ENCODE results near the gene MRGPRX1.
"Not testable (repeated sequence)": the region's sequence is repeated elsewhere in the genome, so short reads cannot be mapped to it uniquely, and the experiment has no call there.

The MRGPRX1 gene

GRCh38 chr11:18939314-18939713, at the start of gene MRGPRX1:
Gene MRGPRX1, minus strand, starts transcription at chr11:18939414. Its CDS starts 4,630 bp downstream, at chr11:18934784.
- DNase-seq, result no peak

GRCh38 chr11:18987454-18988231, 48.4 kb upstream of the MRGPRX1 start:
- no peak for DNase-seq

- DNase-seq, result no peak
Measured at GRCh38 chr11:18986744-18987143, 47.5 kb upstream of the MRGPRX1 start.

- no peak for DNase-seq
Measured at GRCh38 chr11:18981897-18982296, 42.7 kb upstream of the MRGPRX1 start.

GRCh38 chr11:18974192-18974591, 35.0 kb upstream of the MRGPRX1 start:
- DNase-seq, result no peak

- DNase-seq, result no peak
Measured at GRCh38 chr11:18972336-18972735, 33.1 kb upstream of the MRGPRX1 start.

GRCh38 chr11:18969720-18970119, 30.5 kb upstream of the MRGPRX1 start:
- DNase-seq, result no peak

GRCh38 chr11:18958221-18958910, 19.2 kb upstream of the MRGPRX1 start:
- DNase-seq, result no peak

- DNase-seq, result no peak
Measured at GRCh38 chr11:18956630-18957029, 17.4 kb upstream of the MRGPRX1 start.

- no peak for DNase-seq
Measured at GRCh38 chr11:18936002-18936673, 3.1 kb downstream of the MRGPRX1 start.

- no peak for DNase-seq
Measured at GRCh38 chr11:18934195-18934814, 4.9 kb downstream of the MRGPRX1 start.

GRCh38 chr11:18927550-18928322, 11.5 kb downstream of the MRGPRX1 start:
- DNase-seq, result no peak

GRCh38 chr11:18925426-18925825, 13.8 kb downstream of the MRGPRX1 start:
- DNase-seq, result not testable (repeated sequence)

GRCh38 chr11:18912883-18913282, 26.3 kb downstream of the MRGPRX1 start:
- no peak for DNase-seq

- DNase-seq, result no peak
Measured at GRCh38 chr11:18907391-18907790, 31.8 kb downstream of the MRGPRX1 start.

GRCh38 chr11:18900637-18901036, 38.6 kb downstream of the MRGPRX1 start:
- not testable (repeated sequence) for DNase-seq

- DNase-seq, result not testable (repeated sequence)
Measured at GRCh38 chr11:18900151-18900611, 39.0 kb downstream of the MRGPRX1 start.

- not testable (repeated sequence) for DNase-seq
Measured at GRCh38 chr11:18891712-18892111, 47.5 kb downstream of the MRGPRX1 start.

GRCh38 chr11:18890615-18891014, 48.6 kb downstream of the MRGPRX1 start:
- DNase-seq, result no peak

Measured in activated CD4-positive, alpha-beta T cell treated with anti-CD3 and anti-CD28 coated beads, Interleukin-2, amount 50 U/mL, for 1 hour (primary cell).